Activated CD4-positive, alpha-beta T cell treated with anti-CD3 and anti-CD28 coated beads, Interleukin-2, amount 10 ng/mL, durations not matched to agents 7 days and 5 days (primary cell): ENCODE results near the gene CRACDL. TPM values are rescaled to one million over a fixed set of nuclear protein-coding genes. Genes with fewer than 3 reads are reported as not detected.

Experiments
- CTCF ChIA-PET: fragments of 350-600 bp; sonication (Branson Sonifier 250); formaldehyde crosslinking; loops from one replicate; lab custom pipeline; 2021; ENCODE audit warnings: antibody characterized with exemption; lab: Charles Lee
- POLR2A ChIA-PET: fragments of 350-600 bp; sonication (Branson Sonifier 250); formaldehyde crosslinking; loops from one replicate; lab custom pipeline; 2021; ENCODE audit warnings: antibody characterized with exemption; lab: Charles Lee
- DNase-seq: peaks from one replicate; pipeline ENCODE4 v3.0.0-alpha.2; 2020
- H3K27ac Mint-ChIP-seq: one replicate; pipeline ENCODE4 v1.8.0; 2021; ENCODE audit warnings: mild to moderate bottlenecking, moderate library complexity, mixed read lengths
- H3K27me3 Mint-ChIP-seq: one replicate; pipeline ENCODE4 v1.8.0; 2021; ENCODE audit warnings: mixed read lengths
- H3K36me3 Mint-ChIP-seq: one replicate; pipeline ENCODE4 v1.8.0; 2021; ENCODE audit warnings: low read depth, mixed read lengths
- H3K4me1 Mint-ChIP-seq: one replicate; pipeline ENCODE4 v1.8.0; 2021; ENCODE audit warnings: mixed read lengths
- H3K4me3 Mint-ChIP-seq: one replicate; pipeline ENCODE4 v1.8.0; 2021; ENCODE audit warnings: mild to moderate bottlenecking, moderate library complexity, mixed read lengths
- H3K9me3 Mint-ChIP-seq: one replicate; pipeline ENCODE4 v1.8.0; 2021; ENCODE audit warnings: mixed read lengths
- total RNA-seq, 2 experiments: library from RNA; stranded (reverse); gene quantifications; one replicate each; pipeline ENCODE4 v1.2.3, GENCODE V29; 2021

Gene CRACDL
- under 1 TPM; 0.19 to 0.22 TPM for total RNA-seq

GRCh38 chr2:98935777-98936352 is at the start of gene CRACDL:
CRACDL (minus strand) TSS chr2:98936225; CDS start chr2:98846800, 89,425 bp downstream.
- H3K27me3 Mint-ChIP-seq, result peaks cover 68% of the 10 kb centered on the region
- ChIA-PET CTCF (interaction anchor here (0.6 to 1.5 kb wide), 2 partner anchors 8 to 194 kb away, joined by 3 to 4 read pairs; no protein-coding TSS in a partner anchor), POLR2A (no interaction called here)
- H3K36me3 Mint-ChIP-seq, result no peaks in the 10 kb centered on the region
- peak within 1 kb of the TSS; percentile 61 for H3K4me3 Mint-ChIP-seq
- no peak within 1 kb of the TSS for H3K27ac Mint-ChIP-seq
- no peak for DNase-seq
- peaks cover 11% of the 10 kb centered on the region for H3K4me1 Mint-ChIP-seq
- no peaks in the 10 kb centered on the region for H3K9me3 Mint-ChIP-seq

- CTCF ChIA-PET, result no interaction called here
Observed at GRCh38 chr2:98975611-98976010, 39.6 kb upstream of the CRACDL start.

GRCh38 chr2:98972582-98973167 is 36.6 kb upstream of the CRACDL start:
- POLR2A ChIA-PET, result no interaction called here
- H3K9me3 Mint-ChIP-seq, result peaks cover 33% of the 10 kb centered on the region
- H3K4me3 Mint-ChIP-seq, result no peak overlapping the region
- no peak for DNase-seq
- peaks cover 2% of the 10 kb centered on the region for H3K36me3 Mint-ChIP-seq
- H3K27ac Mint-ChIP-seq, result no peak overlapping the region
- CTCF ChIA-PET, result interaction anchor here (0.6 kb wide), 1 partner anchor 565 kb away, joined by 5 read pairs; no protein-coding TSS in a partner anchor
- H3K27me3 Mint-ChIP-seq, result peaks cover 32% of the 10 kb centered on the region
- H3K4me1 Mint-ChIP-seq, result no peaks in the 10 kb centered on the region

More at GRCh38 chr2:98975611-98976010, 39.6 kb upstream of the CRACDL start:
- DNase-seq, result no peak
- H3K4me3 Mint-ChIP-seq, result no peak overlapping the region
- peaks cover 2% of the 10 kb centered on the region for H3K36me3 Mint-ChIP-seq
- H3K27me3 Mint-ChIP-seq, result peaks cover 20% of the 10 kb centered on the region
- H3K27ac Mint-ChIP-seq, result no peak overlapping the region
- POLR2A ChIA-PET, result no interaction called here
- H3K9me3 Mint-ChIP-seq, result peaks cover 27% of the 10 kb centered on the region
- H3K4me1 Mint-ChIP-seq, result no peaks in the 10 kb centered on the region

GRCh38 chr2:98959810-98960507 is 23.9 kb upstream of the CRACDL start:
- ChIA-PET POLR2A (no interaction called here), CTCF (no interaction called here)
- DNase-seq, result no peak
- H3K27ac Mint-ChIP-seq, result no peak overlapping the region
- peaks cover 9% of the 10 kb centered on the region for H3K9me3 Mint-ChIP-seq
- H3K36me3 Mint-ChIP-seq, result no peaks in the 10 kb centered on the region
- no peak overlapping the region for H3K4me3 Mint-ChIP-seq
- peaks cover 21% of the 10 kb centered on the region for H3K27me3 Mint-ChIP-seq
- H3K4me1 Mint-ChIP-seq, result no peaks in the 10 kb centered on the region

- CTCF ChIA-PET, result no interaction called here
- DNase-seq, result no peak
- H3K27ac Mint-ChIP-seq, result no peak overlapping the region
- no peaks in the 10 kb centered on the region for H3K9me3 Mint-ChIP-seq
- H3K4me1 Mint-ChIP-seq, result no peaks in the 10 kb centered on the region
- peaks cover 28% of the 10 kb centered on the region for H3K27me3 Mint-ChIP-seq
- H3K4me3 Mint-ChIP-seq, result no peak overlapping the region
- POLR2A ChIA-PET, result no interaction called here
- H3K36me3 Mint-ChIP-seq, result no peaks in the 10 kb centered on the region
Observed at GRCh38 chr2:98952966-98953365, 16.9 kb upstream of the CRACDL start.

- ChIA-PET CTCF (no interaction called here), POLR2A (no interaction called here)
- H3K27ac Mint-ChIP-seq, result no peak overlapping the region
- H3K4me3 Mint-ChIP-seq, result no peak overlapping the region
- no peak for DNase-seq
- no peaks in the 10 kb centered on the region for H3K9me3 Mint-ChIP-seq
- peaks cover 25% of the 10 kb centered on the region for H3K27me3 Mint-ChIP-seq
- no peaks in the 10 kb centered on the region for H3K36me3 Mint-ChIP-seq
- H3K4me1 Mint-ChIP-seq, result no peaks in the 10 kb centered on the region
Observed at GRCh38 chr2:98948956-98949739, 13.1 kb upstream of the CRACDL start.

- peaks cover 21% of the 10 kb centered on the region for H3K27me3 Mint-ChIP-seq
- no peaks in the 10 kb centered on the region for H3K4me1 Mint-ChIP-seq
- H3K27ac Mint-ChIP-seq, result no peak overlapping the region
- no peaks in the 10 kb centered on the region for H3K36me3 Mint-ChIP-seq
- no peak overlapping the region for H3K4me3 Mint-ChIP-seq
- ChIA-PET POLR2A (no interaction called here), CTCF (interaction anchor here (0.7 kb wide), 1 partner anchor 678 kb away, joined by 3 read pairs; no protein-coding TSS in a partner anchor)
- no peaks in the 10 kb centered on the region for H3K9me3 Mint-ChIP-seq
- DNase-seq, result no peak
Observed at GRCh38 chr2:98947554-98947953, 11.5 kb upstream of the CRACDL start.

- H3K4me1 Mint-ChIP-seq, result no peaks in the 10 kb centered on the region
- H3K4me3 Mint-ChIP-seq, result no peak overlapping the region
- POLR2A ChIA-PET, result no interaction called here
- H3K9me3 Mint-ChIP-seq, result no peaks in the 10 kb centered on the region
- CTCF ChIA-PET, result interaction anchor here (0.7 kb wide), 1 partner anchor 678 kb away, joined by 3 read pairs; no protein-coding TSS in a partner anchor
- peaks cover 18% of the 10 kb centered on the region for H3K27me3 Mint-ChIP-seq
- H3K36me3 Mint-ChIP-seq, result no peaks in the 10 kb centered on the region
- no peak for DNase-seq
- no peak overlapping the region for H3K27ac Mint-ChIP-seq
Observed at GRCh38 chr2:98946855-98947254, 10.8 kb upstream of the CRACDL start.

GRCh38 chr2:98944775-98945174 is 8.8 kb upstream of the CRACDL start:
- H3K4me3 Mint-ChIP-seq, result no peak overlapping the region
- H3K9me3 Mint-ChIP-seq, result no peaks in the 10 kb centered on the region
- DNase-seq, result no peak
- no peaks in the 10 kb centered on the region for H3K4me1 Mint-ChIP-seq
- ChIA-PET POLR2A (no interaction called here), CTCF (no interaction called here)
- no peaks in the 10 kb centered on the region for H3K36me3 Mint-ChIP-seq
- H3K27me3 Mint-ChIP-seq, result peaks cover 13% of the 10 kb centered on the region
- no peak overlapping the region for H3K27ac Mint-ChIP-seq

GRCh38 chr2:98940102-98940501 is 4.1 kb upstream of the CRACDL start:
- DNase-seq, result no peak
- Mint-ChIP-seq H3K4me3 (no peak overlapping the region), H3K27me3 (peaks cover 47% of the 10 kb centered on the region), H3K9me3 (no peaks in the 10 kb centered on the region), H3K27ac (no peak overlapping the region), H3K36me3 (no peaks in the 10 kb centered on the region), H3K4me1 (peaks cover 11% of the 10 kb centered on the region)
- CTCF ChIA-PET, result no interaction called here
- POLR2A ChIA-PET, result no interaction called here

- H3K36me3 Mint-ChIP-seq, result no peaks in the 10 kb centered on the region
- H3K4me1 Mint-ChIP-seq, result peaks cover 11% of the 10 kb centered on the region
- ChIA-PET POLR2A (no interaction called here), CTCF (interaction anchor here (0.6 kb wide), 1 partner anchor 49 kb away, joined by 3 read pairs; no protein-coding TSS in a partner anchor)
- peaks cover 68% of the 10 kb centered on the region for H3K27me3 Mint-ChIP-seq
- H3K27ac Mint-ChIP-seq, result no peak overlapping the region
- no peak overlapping the region for H3K4me3 Mint-ChIP-seq
- H3K9me3 Mint-ChIP-seq, result no peaks in the 10 kb centered on the region
- DNase-seq, result no peak
Observed at GRCh38 chr2:98937906-98938305, 1.9 kb upstream of the CRACDL start.
